ENCODE measurements around the gene ZNF202.
"Not testable (repeated sequence)": the region's sequence is repeated elsewhere in the genome, so short reads cannot be mapped to it uniquely, and the experiment has no call there.

ZNF202 gene

GRCh38 chr11:123741159-123742030 is at the start of gene ZNF202:
Gene ZNF202, minus strand, starts transcription at chr11:123741660. Its CDS starts 10,772 bp downstream, at chr11:123730888.
- DNase-seq: peak; percentile 48

GRCh38 chr11:123783536-123783935 is 42.1 kb upstream of the ZNF202 start:
- DNase-seq: no peak

GRCh38 chr11:123778511-123778910 is 37.1 kb upstream of the ZNF202 start:
- no peak for DNase-seq

- no peak for DNase-seq
Measured at GRCh38 chr11:123775715-123776549, 34.5 kb upstream of the ZNF202 start.

- no peak for DNase-seq
Measured at GRCh38 chr11:123775289-123775688, 33.8 kb upstream of the ZNF202 start.

- DNase-seq: no peak
Measured at GRCh38 chr11:123773959-123774358, 32.5 kb upstream of the ZNF202 start.

- DNase-seq: no peak
Measured at GRCh38 chr11:123773026-123773425, 31.6 kb upstream of the ZNF202 start.

- DNase-seq: no peak
Measured at GRCh38 chr11:123771664-123772063, 30.2 kb upstream of the ZNF202 start.

GRCh38 chr11:123770712-123771111 is 29.3 kb upstream of the ZNF202 start:
- DNase-seq: no peak

GRCh38 chr11:123765601-123766000 is 24.1 kb upstream of the ZNF202 start:
- no peak for DNase-seq

- no peak for DNase-seq
Measured at GRCh38 chr11:123762422-123762821, 21.0 kb upstream of the ZNF202 start.

GRCh38 chr11:123760894-123761293 is 19.4 kb upstream of the ZNF202 start:
- DNase-seq: no peak

GRCh38 chr11:123757976-123758375 is 16.5 kb upstream of the ZNF202 start:
- DNase-seq: no peak

- DNase-seq: no peak
Measured at GRCh38 chr11:123755813-123756212, 14.4 kb upstream of the ZNF202 start.

- DNase-seq: no peak
Measured at GRCh38 chr11:123755344-123755743, 13.9 kb upstream of the ZNF202 start.

GRCh38 chr11:123754101-123754568 is 12.7 kb upstream of the ZNF202 start, which contains the start of gene OR6X1:
Gene OR6X1, minus strand, starts transcription at chr11:123754518. Its CDS starts 0 bp downstream, at chr11:123754518.
- no peak for DNase-seq

- no peak for DNase-seq
Measured at GRCh38 chr11:123753110-123753509, 11.7 kb upstream of the ZNF202 start.

- DNase-seq: no peak
Measured at GRCh38 chr11:123751781-123752180, 10.3 kb upstream of the ZNF202 start.

GRCh38 chr11:123748349-123748748 is 6.9 kb upstream of the ZNF202 start:
- not testable (repeated sequence) for DNase-seq

GRCh38 chr11:123745764-123746451 is 4.4 kb upstream of the ZNF202 start:
- DNase-seq: no peak

- DNase-seq: no peak
Measured at GRCh38 chr11:123742724-123743120, 1.3 kb upstream of the ZNF202 start.

GRCh38 chr11:123742031-123742723 is 717 bp upstream of the ZNF202 start:
- peak; percentile 22 for DNase-seq
